SK-N-SH treated with all-trans-retinoic acid at 6 μM for 48 hours (cell line): ENCODE data around the gene CEACAM21.

ENCODE experiments used
- ATAC-seq: fragments of 200-7000 bp; cut with Tn5 transposase; 3 replicates; pipeline ENCODE4 v1.9.1; 2020; ENCODE audit warnings: mild to moderate bottlenecking, moderate library complexity
- ARNTL ChIP-seq: fragments of 450-650 bp; formaldehyde crosslinking; IDR thresholded peaks from 2 replicates; pipeline ENCODE4 v1.5.0; 2020; ENCODE audit warnings: low read depth, mild to moderate bottlenecking, moderate library complexity, borderline replicate concordance
- BACH2 ChIP-seq: fragments of 250-450 bp; sonication (Bioruptor Pico); IDR thresholded peaks from 2 replicates; pipeline ENCODE4 v1.9.0; 2021; ENCODE audit warnings: mild to moderate bottlenecking, borderline replicate concordance
- CSDC2 ChIP-seq: fragments of 250-450 bp; sonication (Bioruptor Pico); IDR thresholded peaks from 2 replicates; pipeline ENCODE4 v1.5.0; 2020; ENCODE audit warnings: mild to moderate bottlenecking, moderate library complexity
- ESRRG ChIP-seq: fragments of 250-450 bp; sonication (Bioruptor Pico); IDR thresholded peaks from 2 replicates; pipeline ENCODE4 v1.6.1; 2021; ENCODE audit warnings: mild to moderate bottlenecking
- GLIS3 ChIP-seq: fragments of 250-450 bp; sonication (Bioruptor Pico); IDR thresholded peaks from 2 replicates; pipeline ENCODE4 v1.5.0; 2020; ENCODE audit warnings: mild to moderate bottlenecking, moderate library complexity
- ISL1 ChIP-seq: fragments of 250-450 bp; sonication (Bioruptor Pico); IDR thresholded peaks from 2 replicates; pipeline ENCODE4 v2.1.2; 2022; ENCODE audit warnings: mild to moderate bottlenecking, moderate library complexity
- OSR1 ChIP-seq: fragments of 250-450 bp; sonication (Bioruptor Pico); IDR thresholded peaks from 2 replicates; pipeline ENCODE4 v1.8.0; 2022; ENCODE audit warnings: moderate library complexity, mild to moderate bottlenecking, inconsistent platforms
- PPARA ChIP-seq: fragments of 250-450 bp; sonication (Bioruptor Pico); IDR thresholded peaks from 2 replicates; pipeline ENCODE4 v1.5.0; 2020; ENCODE audit warnings: mild to moderate bottlenecking, borderline replicate concordance
- RARB ChIP-seq: fragments of 250-450 bp; sonication (Bioruptor Pico); IDR thresholded peaks from 2 replicates; pipeline ENCODE4 v1.8.0; 2021; ENCODE audit warnings: mild to moderate bottlenecking, moderate library complexity
- SNAI2 ChIP-seq: fragments of 250-450 bp; sonication (Bioruptor Pico); IDR thresholded peaks from 2 replicates; pipeline ENCODE4 v1.5.0; 2020; ENCODE audit warnings: mild to moderate bottlenecking, moderate library complexity
- ZC3H10 ChIP-seq: fragments of 250-450 bp; sonication (Bioruptor Pico); IDR thresholded peaks from 2 replicates; pipeline ENCODE4 v1.5.1; 2021; ENCODE audit warnings: mild to moderate bottlenecking, moderate library complexity
- ZFP3 ChIP-seq: fragments of 250-450 bp; sonication (Bioruptor Pico); IDR thresholded peaks from 2 replicates; pipeline ENCODE4 v1.5.0; 2020; ENCODE audit warnings: mild to moderate bottlenecking, moderate library complexity
- ZFP30 ChIP-seq: fragments of 450-650 bp; formaldehyde crosslinking; IDR thresholded peaks from 2 replicates; pipeline ENCODE4 v1.5.0; 2022; ENCODE audit warnings: mild to moderate bottlenecking, moderate library complexity
- ZNF565 ChIP-seq: fragments of 450-650 bp; formaldehyde crosslinking; conservative IDR thresholded peaks from 2 replicates; pipeline ENCODE4 v1.5.0; 2020; ENCODE audit warnings: low read depth, mild to moderate bottlenecking, moderate library complexity
- ZNF70 ChIP-seq: fragments of 450-650 bp; formaldehyde crosslinking; IDR thresholded peaks from 2 replicates; pipeline ENCODE4 v1.5.0; 2020; ENCODE audit warnings: mild to moderate bottlenecking, moderate library complexity
- TF ChIP-seq, protein P1 (sequence below): fragments of 250-450 bp; sonication (Bioruptor Pico); IDR thresholded peaks from 2 replicates; pipeline ENCODE4 v1.5.1; 2020; ENCODE audit warnings: low read depth, mild to moderate bottlenecking, moderate library complexity
- TF ChIP-seq, protein P2 (sequence below): fragments of 250-450 bp; sonication (Bioruptor Pico); IDR thresholded peaks from 2 replicates; pipeline ENCODE4 v1.8.0; 2020; ENCODE audit warnings: mild to moderate bottlenecking, moderate library complexity, borderline replicate concordance
- TF ChIP-seq, protein P3 (sequence below): fragments of 250-450 bp; sonication (Bioruptor Pico); IDR thresholded peaks from 2 replicates; pipeline ENCODE4 v1.5.0; 2020; ENCODE audit warnings: mild to moderate bottlenecking, moderate library complexity
- TF ChIP-seq, protein P4 (sequence below): fragments of 250-450 bp; sonication (Bioruptor Pico); IDR thresholded peaks from 2 replicates; pipeline ENCODE4 v1.8.0; 2021; ENCODE audit warnings: low read depth, mild to moderate bottlenecking, moderate library complexity, borderline replicate concordance
- TF ChIP-seq, protein P5 (sequence below): fragments of 250-450 bp; sonication (Bioruptor Pico); IDR thresholded peaks from 2 replicates; pipeline ENCODE4 v1.5.1; 2021; ENCODE audit warnings: mild to moderate bottlenecking, moderate library complexity

Gene CEACAM21

DNA sequence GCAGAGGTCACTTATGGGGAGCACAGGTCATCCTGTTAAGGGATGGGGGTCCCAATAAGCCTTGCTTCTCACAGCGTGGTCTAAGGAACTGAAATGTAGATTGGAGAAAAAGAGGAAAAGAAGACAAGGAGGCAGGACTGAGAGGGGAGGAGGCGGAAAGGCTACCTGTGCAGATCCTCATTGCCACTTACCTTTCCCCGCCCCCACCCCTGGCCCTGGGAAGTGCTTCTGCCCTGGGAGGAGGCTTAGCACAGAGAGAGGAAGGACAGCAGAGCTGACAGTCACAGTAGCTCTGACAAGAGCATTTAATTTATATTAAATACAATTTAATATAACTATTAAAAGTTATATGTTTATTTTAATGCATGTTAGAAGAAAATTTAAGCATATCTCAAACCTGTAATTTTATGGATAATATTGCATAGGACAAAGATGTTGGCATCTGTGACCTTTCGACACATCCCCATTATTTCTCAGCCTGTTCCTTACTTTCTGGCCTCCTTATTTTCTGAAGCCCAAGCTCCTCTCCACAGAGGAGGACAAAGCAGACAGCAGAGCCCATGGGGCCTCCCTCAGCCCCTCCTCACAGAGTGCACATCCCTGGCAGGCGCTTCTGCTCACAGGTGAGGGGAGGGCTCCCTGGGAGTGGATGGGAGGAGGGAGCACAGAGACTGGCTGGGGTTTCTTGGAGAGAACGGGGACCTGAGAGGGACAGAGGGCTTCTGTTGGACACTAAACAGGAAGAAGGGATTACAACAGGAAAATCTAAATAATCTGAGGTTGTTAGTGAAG, 23.4 kb downstream of the CEACAM21 start:
- TF ChIP-seq PPARA (CRISPR knock-in tag): no peak
- TF ChIP-seq, protein P1, sequence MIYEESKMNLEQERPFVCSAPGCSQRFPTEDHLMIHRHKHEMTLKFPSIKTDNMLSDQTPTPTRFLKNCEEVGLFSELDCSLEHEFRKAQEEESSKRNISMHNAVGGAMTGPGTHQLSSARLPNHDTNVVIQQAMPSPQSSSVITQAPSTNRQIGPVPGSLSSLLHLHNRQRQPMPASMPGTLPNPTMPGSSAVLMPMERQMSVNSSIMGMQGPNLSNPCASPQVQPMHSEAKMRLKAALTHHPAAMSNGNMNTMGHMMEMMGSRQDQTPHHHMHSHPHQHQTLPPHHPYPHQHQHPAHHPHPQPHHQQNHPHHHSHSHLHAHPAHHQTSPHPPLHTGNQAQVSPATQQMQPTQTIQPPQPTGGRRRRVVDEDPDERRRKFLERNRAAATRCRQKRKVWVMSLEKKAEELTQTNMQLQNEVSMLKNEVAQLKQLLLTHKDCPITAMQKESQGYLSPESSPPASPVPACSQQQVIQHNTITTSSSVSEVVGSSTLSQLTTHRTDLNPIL (CRISPR knock-in tag): no peak
- no peak for TF ChIP-seq ZFP30 (CRISPR knock-in tag)
- TF ChIP-seq ARNTL (CRISPR knock-in tag): no peak
- TF ChIP-seq ZNF70 (CRISPR knock-in tag): no peak
- TF ChIP-seq SNAI2: no peak
- TF ChIP-seq ZC3H10 (CRISPR knock-in tag): no peak
- TF ChIP-seq, protein P2, sequence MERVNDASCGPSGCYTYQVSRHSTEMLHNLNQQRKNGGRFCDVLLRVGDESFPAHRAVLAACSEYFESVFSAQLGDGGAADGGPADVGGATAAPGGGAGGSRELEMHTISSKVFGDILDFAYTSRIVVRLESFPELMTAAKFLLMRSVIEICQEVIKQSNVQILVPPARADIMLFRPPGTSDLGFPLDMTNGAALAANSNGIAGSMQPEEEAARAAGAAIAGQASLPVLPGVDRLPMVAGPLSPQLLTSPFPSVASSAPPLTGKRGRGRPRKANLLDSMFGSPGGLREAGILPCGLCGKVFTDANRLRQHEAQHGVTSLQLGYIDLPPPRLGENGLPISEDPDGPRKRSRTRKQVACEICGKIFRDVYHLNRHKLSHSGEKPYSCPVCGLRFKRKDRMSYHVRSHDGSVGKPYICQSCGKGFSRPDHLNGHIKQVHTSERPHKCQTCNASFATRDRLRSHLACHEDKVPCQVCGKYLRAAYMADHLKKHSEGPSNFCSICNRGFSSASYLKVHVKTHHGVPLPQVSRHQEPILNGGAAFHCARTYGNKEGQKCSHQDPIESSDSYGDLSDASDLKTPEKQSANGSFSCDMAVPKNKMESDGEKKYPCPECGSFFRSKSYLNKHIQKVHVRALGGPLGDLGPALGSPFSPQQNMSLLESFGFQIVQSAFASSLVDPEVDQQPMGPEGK (CRISPR knock-in tag): no peak
- no peak for TF ChIP-seq ZNF565 (CRISPR knock-in tag)
- no peak for TF ChIP-seq ESRRG
- TF ChIP-seq CSDC2 (CRISPR knock-in tag): no peak
- ATAC-seq: no peak

DNA sequence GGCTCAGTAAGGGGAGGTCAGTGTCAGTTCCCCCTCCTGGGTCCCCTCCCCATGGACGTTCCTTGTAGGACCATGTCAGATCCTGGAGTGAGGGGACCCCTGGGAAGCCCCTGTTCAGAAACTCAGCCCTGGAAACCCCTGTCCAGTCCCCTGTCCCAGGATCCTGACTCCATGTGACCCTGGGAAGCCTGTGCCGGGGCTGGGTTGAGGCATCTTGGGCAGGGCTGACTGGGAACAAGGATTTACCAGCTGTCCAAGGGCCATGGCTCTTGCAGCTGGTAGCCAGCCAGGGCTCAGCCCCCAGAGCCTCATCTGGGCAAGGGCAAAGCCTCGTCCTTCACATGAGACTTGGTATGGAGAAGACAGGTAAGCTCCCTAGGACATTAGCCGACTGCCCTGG, 25.8 kb downstream of the CEACAM21 start:
- ATAC-seq: no peak
- TF ChIP-seq RARB (CRISPR knock-in tag) (no peak), ISL1 (no peak), BACH2 (CRISPR knock-in tag) (no peak), SNAI2 (no peak), ZNF70 (CRISPR knock-in tag) (no peak), ZFP3 (CRISPR knock-in tag) (no peak), PPARA (CRISPR knock-in tag) (no peak), ESRRG (no peak), GLIS3 (CRISPR knock-in tag) (no peak), ARNTL (CRISPR knock-in tag) (no peak), ZC3H10 (CRISPR knock-in tag) (no peak), ZNF565 (CRISPR knock-in tag) (no peak), ZFP30 (CRISPR knock-in tag) (no peak), OSR1 (CRISPR knock-in tag) (no peak)
- TF ChIP-seq, protein P3, sequence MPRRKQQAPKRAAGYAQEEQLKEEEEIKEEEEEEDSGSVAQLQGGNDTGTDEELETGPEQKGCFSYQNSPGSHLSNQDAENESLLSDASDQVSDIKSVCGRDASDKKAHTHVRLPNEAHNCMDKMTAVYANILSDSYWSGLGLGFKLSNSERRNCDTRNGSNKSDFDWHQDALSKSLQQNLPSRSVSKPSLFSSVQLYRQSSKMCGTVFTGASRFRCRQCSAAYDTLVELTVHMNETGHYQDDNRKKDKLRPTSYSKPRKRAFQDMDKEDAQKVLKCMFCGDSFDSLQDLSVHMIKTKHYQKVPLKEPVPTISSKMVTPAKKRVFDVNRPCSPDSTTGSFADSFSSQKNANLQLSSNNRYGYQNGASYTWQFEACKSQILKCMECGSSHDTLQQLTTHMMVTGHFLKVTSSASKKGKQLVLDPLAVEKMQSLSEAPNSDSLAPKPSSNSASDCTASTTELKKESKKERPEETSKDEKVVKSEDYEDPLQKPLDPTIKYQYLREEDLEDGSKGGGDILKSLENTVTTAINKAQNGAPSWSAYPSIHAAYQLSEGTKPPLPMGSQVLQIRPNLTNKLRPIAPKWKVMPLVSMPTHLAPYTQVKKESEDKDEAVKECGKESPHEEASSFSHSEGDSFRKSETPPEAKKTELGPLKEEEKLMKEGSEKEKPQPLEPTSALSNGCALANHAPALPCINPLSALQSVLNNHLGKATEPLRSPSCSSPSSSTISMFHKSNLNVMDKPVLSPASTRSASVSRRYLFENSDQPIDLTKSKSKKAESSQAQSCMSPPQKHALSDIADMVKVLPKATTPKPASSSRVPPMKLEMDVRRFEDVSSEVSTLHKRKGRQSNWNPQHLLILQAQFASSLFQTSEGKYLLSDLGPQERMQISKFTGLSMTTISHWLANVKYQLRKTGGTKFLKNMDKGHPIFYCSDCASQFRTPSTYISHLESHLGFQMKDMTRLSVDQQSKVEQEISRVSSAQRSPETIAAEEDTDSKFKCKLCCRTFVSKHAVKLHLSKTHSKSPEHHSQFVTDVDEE: no peak
- TF ChIP-seq, protein P4, sequence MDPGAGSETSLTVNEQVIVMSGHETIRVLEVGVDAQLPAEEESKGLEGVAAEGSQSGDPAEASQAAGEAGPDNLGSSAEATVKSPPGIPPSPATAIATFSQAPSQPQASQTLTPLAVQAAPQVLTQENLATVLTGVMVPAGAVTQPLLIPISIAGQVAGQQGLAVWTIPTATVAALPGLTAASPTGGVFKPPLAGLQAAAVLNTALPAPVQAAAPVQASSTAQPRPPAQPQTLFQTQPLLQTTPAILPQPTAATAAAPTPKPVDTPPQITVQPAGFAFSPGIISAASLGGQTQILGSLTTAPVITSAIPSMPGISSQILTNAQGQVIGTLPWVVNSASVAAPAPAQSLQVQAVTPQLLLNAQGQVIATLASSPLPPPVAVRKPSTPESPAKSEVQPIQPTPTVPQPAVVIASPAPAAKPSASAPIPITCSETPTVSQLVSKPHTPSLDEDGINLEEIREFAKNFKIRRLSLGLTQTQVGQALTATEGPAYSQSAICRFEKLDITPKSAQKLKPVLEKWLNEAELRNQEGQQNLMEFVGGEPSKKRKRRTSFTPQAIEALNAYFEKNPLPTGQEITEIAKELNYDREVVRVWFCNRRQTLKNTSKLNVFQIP (CRISPR knock-in tag): no peak
- TF ChIP-seq, protein P1 (CRISPR knock-in tag): no peak
- TF ChIP-seq, protein P5, sequence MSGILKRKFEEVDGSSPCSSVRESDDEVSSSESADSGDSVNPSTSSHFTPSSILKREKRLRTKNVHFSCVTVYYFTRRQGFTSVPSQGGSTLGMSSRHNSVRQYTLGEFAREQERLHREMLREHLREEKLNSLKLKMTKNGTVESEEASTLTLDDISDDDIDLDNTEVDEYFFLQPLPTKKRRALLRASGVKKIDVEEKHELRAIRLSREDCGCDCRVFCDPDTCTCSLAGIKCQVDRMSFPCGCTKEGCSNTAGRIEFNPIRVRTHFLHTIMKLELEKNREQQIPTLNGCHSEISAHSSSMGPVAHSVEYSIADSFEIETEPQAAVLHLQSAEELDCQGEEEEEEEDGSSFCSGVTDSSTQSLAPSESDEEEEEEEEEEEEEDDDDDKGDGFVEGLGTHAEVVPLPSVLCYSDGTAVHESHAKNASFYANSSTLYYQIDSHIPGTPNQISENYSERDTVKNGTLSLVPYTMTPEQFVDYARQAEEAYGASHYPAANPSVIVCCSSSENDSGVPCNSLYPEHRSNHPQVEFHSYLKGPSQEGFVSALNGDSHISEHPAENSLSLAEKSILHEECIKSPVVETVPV: no peak
- TF ChIP-seq, protein P2 (CRISPR knock-in tag): no peak
